K562 (cell line): ENCODE data around the gene SH3YL1. TPM values are rescaled to one million over a fixed set of nuclear protein-coding genes. Genes with fewer than 3 reads are reported as not detected.

Source experiments
- ATAC-seq: fragments of 200-7000 bp; cut with Tn5 transposase; 3 replicates; pipeline ENCODE4 v1.9.1; 2020; ENCODE audit warnings: moderate library complexity
- BruUV-seq: library from RNA; stranded (reverse); fragments of 400-500 nt; replicated peaks from 2 replicates; lab custom pipeline; 2021; lab: Mats Ljungman, UMichigan
- CTCF ChIA-PET: fragments of 300-600 bp; formaldehyde crosslinking; extraction: SDS; loops from one replicate; lab custom pipeline; 2021; ENCODE audit warnings: low intra/inter-chr PET ratio; lab: Yijun Ruan, JAX
- POLR2A ChIA-PET: fragments of 300-600, 350-650 bp; sonication (Branson Sonifier 250); formaldehyde crosslinking; extraction: SDS; loops from one replicate; lab custom pipeline; 2021; ENCODE audit warnings: antibody characterized with exemption, inconsistent platforms; lab: Yijun Ruan, JAX
- DNase-seq, 4 experiments: peaks; one replicate each; pipeline versions ENCODE4 v3.0.0 to v3.0.0-alpha.2; 2011 to 2018; ENCODE audit warnings: low spot score in 3 of 4, mixed read lengths in 3 of 4; ENCODE audit errors: extremely low read depth in 1 of 4
- FAIRE-seq: peaks from 2 replicates; lab custom pipeline; 2011; peaks lifted over from hg19 to GRCh38; lab: Jason Lieb, UNC
- H2AFZ ChIP-seq: 2 replicates; pipeline ENCODE4 v1.6.0; 2011; ENCODE audit warnings: low read depth, low read length, control low read depth, inconsistent platforms
- H3K27ac ChIP-seq: fragments of 200-600 bp; 3 replicates; pipeline ENCODE4 v1.8.0; 2011; ENCODE audit warnings: low read depth, mild to moderate bottlenecking, control low read depth, inconsistent platforms, low read length, moderate library complexity, mixed read lengths; ENCODE audit errors: extremely low read depth
- H3K27me3 ChIP-seq, 2 experiments: fragments of 300-600 bp in 1 of 2; 2 replicates in 1 of 2; 3 replicates in 1 of 2; pipeline versions ENCODE4 v1.6.0 to v1.8.0; 2011; ENCODE audit warnings: inconsistent platforms in 2 of 2, low read length in 2 of 2, mild to moderate bottlenecking in 1 of 2, mixed read lengths in 1 of 2, moderate library complexity in 1 of 2; ENCODE audit not compliant: control insufficient read depth in 2 of 2, insufficient read depth in 2 of 2
- H3K36me3 ChIP-seq: fragments of 300-600 bp; 3 replicates; pipeline ENCODE4 v1.8.0; 2011; ENCODE audit warnings: mild to moderate bottlenecking, low read length, inconsistent platforms; ENCODE audit not compliant: control insufficient read depth, insufficient read depth
- H3K4me1 ChIP-seq, 2 experiments: fragments of 200-600 bp in 1 of 2; replicated peaks in 1 of 2; 2 replicates in 1 of 2; 3 replicates in 1 of 2; pipeline versions ENCODE4 v1.5.1 to v1.8.0; 2011; ENCODE audit warnings: inconsistent platforms in 2 of 2, low read length in 2 of 2, mild to moderate bottlenecking in 1 of 2, mixed read lengths in 1 of 2, moderate library complexity in 1 of 2; ENCODE audit not compliant: control insufficient read depth in 2 of 2, insufficient read depth in 2 of 2
- H3K4me2 ChIP-seq: 2 replicates; pipeline ENCODE4 v1.6.1; 2011; ENCODE audit warnings: low read length, control low read depth, inconsistent platforms, mixed read lengths; ENCODE audit not compliant: insufficient read depth
- H3K4me3 ChIP-seq: fragments of 200-600 bp; sonication (generic), shearing (Covaris generic); 2 replicates; pipeline ENCODE4 v1.5.1; 2016; ENCODE audit warnings: control low read depth, inconsistent platforms
- H3K79me2 ChIP-seq: fragments of 200-600 bp; 3 replicates; pipeline ENCODE4 v1.8.0; 2011; ENCODE audit warnings: low read length, inconsistent platforms; ENCODE audit not compliant: control insufficient read depth, insufficient read depth
- H3K9ac ChIP-seq, 2 experiments: 2 replicates each; pipeline versions ENCODE4 v1.6.0 to v1.6.1; 2011; ENCODE audit warnings: low read depth in 2 of 2, low read length in 2 of 2, control low read depth in 1 of 2, inconsistent platforms in 1 of 2, mild to moderate bottlenecking in 1 of 2, mixed read lengths in 1 of 2; ENCODE audit not compliant: insufficient read depth in 1 of 2
- H3K9me1 ChIP-seq: one replicate; pipeline ENCODE4 v1.6.0; 2011; ENCODE audit warnings: inconsistent platforms, mild to moderate bottlenecking, low read length, moderate library complexity; ENCODE audit not compliant: control insufficient read depth, insufficient read depth
- H3K9me3 ChIP-seq: replicated peaks from 2 replicates; pipeline ENCODE4 v1.5.1; 2011; ENCODE audit warnings: low read depth, low read length, inconsistent platforms; ENCODE audit not compliant: control insufficient read depth, insufficient read depth
- H4K20me1 ChIP-seq: replicated peaks from 2 replicates; pipeline ENCODE4 v1.6.1; 2011; ENCODE audit warnings: low read length, inconsistent platforms, mixed read lengths; ENCODE audit not compliant: control insufficient read depth, insufficient read depth
- ELF2 ChIP-seq: fragments of 250-450 bp; sonication (Bioruptor Pico); IDR thresholded peaks from 2 replicates; pipeline ENCODE4 v1.5.0; 2021; ENCODE audit warnings: mild to moderate bottlenecking
- HCFC1 ChIP-seq: IDR thresholded peaks from 2 replicates; pipeline ENCODE4 v1.6.1; 2012; ENCODE audit warnings: low read depth, low read length, improper control_type of control experiment
- KDM2B ChIP-seq: fragments of 250-450 bp; sonication (Bioruptor Pico); IDR thresholded peaks from 2 replicates; pipeline ENCODE4 v1.8.0; 2021; ENCODE audit warnings: mild to moderate bottlenecking, moderate library complexity
- NCOR1 ChIP-seq: fragments of 450-650 bp; IDR thresholded peaks from 2 replicates; pipeline ENCODE4 v1.6.1; 2016; ENCODE audit warnings: mild to moderate bottlenecking, moderate library complexity
- POU5F1 ChIP-seq: fragments of 150-350 bp; IDR thresholded peaks from 2 replicates; pipeline ENCODE4 v1.6.1; 2014; ENCODE audit warnings: borderline replicate concordance, low read length, low read depth, mild to moderate bottlenecking; ENCODE audit not compliant: partially characterized antibody
- SIX5 ChIP-seq, 2 experiments: IDR thresholded peaks; 2 replicates each; pipeline ENCODE4 v1.6.1; 2011; ENCODE audit warnings: low read length in 2 of 2, borderline replicate concordance in 1 of 2, low read depth in 1 of 2, mild to moderate bottlenecking in 1 of 2, moderate library complexity in 1 of 2; ENCODE audit not compliant: insufficient read depth in 1 of 2
- TCFL5 ChIP-seq: fragments of 250-450 bp; sonication (Bioruptor Pico); conservative IDR thresholded peaks from 2 replicates; pipeline ENCODE4 v1.6.1; 2021; ENCODE audit warnings: mild to moderate bottlenecking, moderate library complexity, matching md5 sums
- WHSC1 ChIP-seq: IDR thresholded peaks from one replicate; pipeline ENCODE4 v1.6.1; 2012; ENCODE audit warnings: low read length, control low read depth, inconsistent platforms
- WGBS: fragments of 100-300 bp; shearing (Covaris generic); methylation state at CpG from one replicate; pipeline ENCODE4 v1.1.6; 2016; ENCODE audit warnings: low coverage, mixed read lengths; ENCODE audit not compliant: insufficient coverage; ENCODE audit errors: missing lambda C conversion rate; 5-methylcytosine and 5-hydroxymethylcytosine counted together
- in situ Hi-C: fragments of 300-500 bp; cut with MboI; formaldehyde crosslinking; loops from 4 replicates; pipeline ENCODE4 v1.15.0; 2018; ENCODE audit warnings: inconsistent platforms, mixed read lengths
- intact Hi-C: fragments of 100-400 bp; cut with micrococcal nuclease; formaldehyde crosslinking; loops from 2 replicates; pipeline ENCODE4 v1.14.2; 2022
- polyA plus RNA-seq, 8 experiments: library from polyadenylated mRNA; depleted of rRNA in 4 of 8; stranded (reverse) in 5 of 8; unstranded in 3 of 8; fragments of >200 nt; fragmentation: Nextera tagmentation in 2 of 8; fragmentation: Illumina TruSeq in 1 of 8; extraction: Ambion mirVana in 2 of 8; extraction: Trizol in 1 of 8; gene quantifications; 2 replicates each; pipeline versions ENCODE4 v1.2.1 to v1.2.3, GENCODE V29; 2011 to 2014; ENCODE audit warnings: inconsistent platforms in 1 of 8, missing spikeins in 1 of 8
- total RNA-seq, 7 experiments: library from RNA; depleted of rRNA in 6 of 7; stranded (reverse); fragments of >200 nt in 6 of 7; fragmentation: Illumina TruSeq in 2 of 7; extraction: Trizol in 2 of 7; gene quantifications; 2 replicates each; pipeline versions ENCODE4 v1.2.1 to v1.2.3, GENCODE V29; 2011 to 2021; ENCODE audit warnings: low replicate concordance in 1 of 7
- TF ChIP-seq, protein P1 (sequence below): fragments of 250-450 bp; sonication (Bioruptor Pico); IDR thresholded peaks from 2 replicates; pipeline ENCODE4 v1.5.0; 2021
- TF ChIP-seq, protein P2 (sequence below), 2 experiments: IDR thresholded peaks; 2 replicates each; pipeline ENCODE4 v1.6.1; 2012; ENCODE audit warnings: improper control_type of control experiment in 2 of 2, low read depth in 2 of 2, low read length in 2 of 2, borderline replicate concordance in 1 of 2
- TF ChIP-seq, protein P3 (sequence below): sonication (generic); formaldehyde crosslinking; IDR thresholded peaks from 2 replicates; pipeline ENCODE4 v1.8.0; 2023; ENCODE audit warnings: mild to moderate bottlenecking, missing genetic modification reagents

Gene SH3YL1
- total and polyA plus RNA-seq, 9 of the 15 experiments (the other 6 are each of a cell fraction or from before 2014, with no cell fraction given): 3.9 to 7.8 (median 5.3) TPM

DNA sequence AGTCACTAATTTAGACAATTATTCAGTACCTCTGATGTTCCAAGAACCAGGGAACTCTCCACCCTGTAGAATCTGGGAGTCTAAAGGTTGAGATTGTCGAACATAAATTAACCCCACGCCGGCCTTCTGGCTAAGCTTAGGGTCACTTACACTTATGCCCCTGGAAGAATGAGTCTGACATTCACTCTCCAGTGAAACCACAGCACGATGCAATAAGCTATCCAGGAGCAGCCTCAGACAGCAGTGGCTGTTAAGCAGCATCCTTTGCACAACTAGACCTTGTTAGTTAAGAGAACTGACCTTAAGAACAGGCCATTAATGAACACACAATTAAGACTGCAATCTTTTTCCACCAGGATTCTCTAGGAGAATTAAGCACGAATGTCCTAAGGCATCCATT is 25.0 kb downstream of the SH3YL1 start:
- H3K27ac ChIP-seq: no peak overlapping the region
- WGBS: 0% methylated on average over 5 of the region's 5 CpGs
- in situ Hi-C loops (no loop called here), intact Hi-C loops (no loop called here)
- CTCF ChIA-PET: no interaction called here
- H3K9ac ChIP-seq: no peak overlapping the region
- no peaks in the 10 kb centered on the region for H3K36me3 ChIP-seq
- FAIRE-seq: no peak
- no peak for ATAC-seq
- no peaks in the 10 kb centered on the region for H3K79me2 ChIP-seq
- peaks cover 0 to 5% of the 10 kb centered on the region in 2 experiments; a peak in 1 of 5 replicates for H3K27me3 ChIP-seq
- H3K4me2 ChIP-seq: no peak overlapping the region
- H3K4me1 ChIP-seq: no peaks in the 10 kb centered on the region
- no peak overlapping the region for H2AFZ ChIP-seq
- POLR2A ChIA-PET: no interaction called here
- no peak for DNase-seq
- no peak overlapping the region for H3K4me3 ChIP-seq
- no peaks in the 10 kb centered on the region for H3K9me1 ChIP-seq
- no peaks in the 10 kb centered on the region for H3K9me3 ChIP-seq
- H4K20me1 ChIP-seq: no peaks in the 10 kb centered on the region
- TF ChIP-seq SIX5 (IDR thresholded peaks at IDR 0.05; ENCODE audit: borderline replicate concordance in 1 of 2, insufficient read depth in 1 of 2, low read depth in 1 of 2, low read length in 2 of 2) (no peak), TCFL5 (CRISPR knock-in tag) (no peak), KDM2B (no peak), HCFC1 (no peak), NCOR1 (no peak), ELF2 (CRISPR knock-in tag) (no peak), POU5F1 (no peak), WHSC1 (no peak)
- TF ChIP-seq, protein P1, sequence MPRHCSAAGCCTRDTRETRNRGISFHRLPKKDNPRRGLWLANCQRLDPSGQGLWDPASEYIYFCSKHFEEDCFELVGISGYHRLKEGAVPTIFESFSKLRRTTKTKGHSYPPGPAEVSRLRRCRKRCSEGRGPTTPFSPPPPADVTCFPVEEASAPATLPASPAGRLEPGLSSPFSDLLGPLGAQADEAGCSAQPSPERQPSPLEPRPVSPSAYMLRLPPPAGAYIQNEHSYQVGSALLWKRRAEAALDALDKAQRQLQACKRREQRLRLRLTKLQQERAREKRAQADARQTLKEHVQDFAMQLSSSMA (CRISPR knock-in tag): no peak
- TF ChIP-seq, protein P2, sequence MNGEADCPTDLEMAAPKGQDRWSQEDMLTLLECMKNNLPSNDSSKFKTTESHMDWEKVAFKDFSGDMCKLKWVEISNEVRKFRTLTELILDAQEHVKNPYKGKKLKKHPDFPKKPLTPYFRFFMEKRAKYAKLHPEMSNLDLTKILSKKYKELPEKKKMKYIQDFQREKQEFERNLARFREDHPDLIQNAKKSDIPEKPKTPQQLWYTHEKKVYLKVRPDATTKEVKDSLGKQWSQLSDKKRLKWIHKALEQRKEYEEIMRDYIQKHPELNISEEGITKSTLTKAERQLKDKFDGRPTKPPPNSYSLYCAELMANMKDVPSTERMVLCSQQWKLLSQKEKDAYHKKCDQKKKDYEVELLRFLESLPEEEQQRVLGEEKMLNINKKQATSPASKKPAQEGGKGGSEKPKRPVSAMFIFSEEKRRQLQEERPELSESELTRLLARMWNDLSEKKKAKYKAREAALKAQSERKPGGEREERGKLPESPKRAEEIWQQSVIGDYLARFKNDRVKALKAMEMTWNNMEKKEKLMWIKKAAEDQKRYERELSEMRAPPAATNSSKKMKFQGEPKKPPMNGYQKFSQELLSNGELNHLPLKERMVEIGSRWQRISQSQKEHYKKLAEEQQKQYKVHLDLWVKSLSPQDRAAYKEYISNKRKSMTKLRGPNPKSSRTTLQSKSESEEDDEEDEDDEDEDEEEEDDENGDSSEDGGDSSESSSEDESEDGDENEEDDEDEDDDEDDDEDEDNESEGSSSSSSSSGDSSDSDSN (IDR thresholded peaks at IDR 0.05; ENCODE audit: borderline replicate concordance in 1 of 2, low read depth in 2 of 2, low read length in 2 of 2): no peak
- TF ChIP-seq, protein P3, sequence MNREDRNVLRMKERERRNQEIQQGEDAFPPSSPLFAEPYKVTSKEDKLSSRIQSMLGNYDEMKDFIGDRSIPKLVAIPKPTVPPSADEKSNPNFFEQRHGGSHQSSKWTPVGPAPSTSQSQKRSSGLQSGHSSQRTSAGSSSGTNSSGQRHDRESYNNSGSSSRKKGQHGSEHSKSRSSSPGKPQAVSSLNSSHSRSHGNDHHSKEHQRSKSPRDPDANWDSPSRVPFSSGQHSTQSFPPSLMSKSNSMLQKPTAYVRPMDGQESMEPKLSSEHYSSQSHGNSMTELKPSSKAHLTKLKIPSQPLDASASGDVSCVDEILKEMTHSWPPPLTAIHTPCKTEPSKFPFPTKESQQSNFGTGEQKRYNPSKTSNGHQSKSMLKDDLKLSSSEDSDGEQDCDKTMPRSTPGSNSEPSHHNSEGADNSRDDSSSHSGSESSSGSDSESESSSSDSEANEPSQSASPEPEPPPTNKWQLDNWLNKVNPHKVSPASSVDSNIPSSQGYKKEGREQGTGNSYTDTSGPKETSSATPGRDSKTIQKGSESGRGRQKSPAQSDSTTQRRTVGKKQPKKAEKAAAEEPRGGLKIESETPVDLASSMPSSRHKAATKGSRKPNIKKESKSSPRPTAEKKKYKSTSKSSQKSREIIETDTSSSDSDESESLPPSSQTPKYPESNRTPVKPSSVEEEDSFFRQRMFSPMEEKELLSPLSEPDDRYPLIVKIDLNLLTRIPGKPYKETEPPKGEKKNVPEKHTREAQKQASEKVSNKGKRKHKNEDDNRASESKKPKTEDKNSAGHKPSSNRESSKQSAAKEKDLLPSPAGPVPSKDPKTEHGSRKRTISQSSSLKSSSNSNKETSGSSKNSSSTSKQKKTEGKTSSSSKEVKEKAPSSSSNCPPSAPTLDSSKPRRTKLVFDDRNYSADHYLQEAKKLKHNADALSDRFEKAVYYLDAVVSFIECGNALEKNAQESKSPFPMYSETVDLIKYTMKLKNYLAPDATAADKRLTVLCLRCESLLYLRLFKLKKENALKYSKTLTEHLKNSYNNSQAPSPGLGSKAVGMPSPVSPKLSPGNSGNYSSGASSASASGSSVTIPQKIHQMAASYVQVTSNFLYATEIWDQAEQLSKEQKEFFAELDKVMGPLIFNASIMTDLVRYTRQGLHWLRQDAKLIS (CRISPR knock-in tag): no peak
- BruUV-seq: no TSS peak
